Measurements from ENCODE around the gene RNF215. TPM values are rescaled to one million over a fixed set of nuclear protein-coding genes. Genes with fewer than 3 reads are reported as not detected.

Gene RNF215
- total RNA-seq, 2 donors from 2014 or later, result 11.4 to 11.6 TPM

DNA sequence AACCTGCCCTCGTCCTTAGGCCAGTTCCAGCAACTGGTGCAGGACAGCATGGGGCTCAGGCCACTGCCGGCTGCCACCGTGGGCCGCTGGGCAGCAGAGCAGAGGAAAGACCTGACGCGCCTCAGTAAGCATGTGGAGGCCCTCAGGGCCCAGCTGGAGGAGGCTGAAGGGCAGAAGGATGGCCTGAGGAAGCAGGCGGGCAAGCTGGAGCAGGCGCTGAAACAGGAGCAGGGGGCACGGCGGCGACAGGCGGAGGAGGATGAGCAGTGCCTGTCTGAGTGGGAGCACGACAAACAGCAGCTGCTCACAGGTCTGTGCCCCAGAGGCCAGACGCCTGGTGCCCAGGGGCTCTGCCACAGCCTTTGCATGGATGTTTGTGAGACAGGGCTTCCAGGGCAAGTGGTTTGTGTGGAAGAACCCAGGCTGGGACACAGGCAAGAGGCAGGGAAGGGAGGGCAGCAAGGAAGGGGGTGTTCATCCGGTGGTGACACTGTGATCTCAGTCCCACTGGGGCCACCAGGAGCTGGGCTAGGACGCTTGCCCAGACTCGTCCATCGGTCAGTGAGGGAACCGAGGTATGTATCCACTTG is 16.5 kb downstream of the RNF215 start:
- Histone ChIP-seq H3K9me3 (no peaks in the 10 kb centered on the region), H3K27me3 (replicated peaks; ENCODE audit: insufficient read depth) (no peaks in the 10 kb centered on the region), H3K27ac (no peak overlapping the region), H3K4me3 (no peak overlapping the region), H3K4me1 (ENCODE audit: control insufficient read depth in 1 of 2, low read depth in 2 of 2) (no peaks in the 10 kb centered on the region), H3K36me3 (no peaks in the 10 kb centered on the region)
- ATAC-seq (ENCODE audit: insufficient number of reproducible peaks, low FRiP score, low read depth) (no peak), DNase-seq (ENCODE audit: low spot score) (no peak)
- TF ChIP-seq CTCF (IDR thresholded peaks at IDR 0.05), result no peak

- TF ChIP-seq CTCF (IDR thresholded peaks at IDR 0.05), result no peak
- Histone ChIP-seq H3K36me3 (no peaks in the 10 kb centered on the region), H3K4me3 (no peak overlapping the region), H3K27me3 (replicated peaks; ENCODE audit: insufficient read depth) (no peaks in the 10 kb centered on the region), H3K9me3 (no peaks in the 10 kb centered on the region), H3K4me1 (ENCODE audit: control insufficient read depth in 1 of 2, low read depth in 2 of 2) (no peaks in the 10 kb centered on the region), H3K27ac (no peak overlapping the region)
- DNase-seq (ENCODE audit: low spot score) (no peak), ATAC-seq (ENCODE audit: insufficient number of reproducible peaks, low FRiP score, low read depth) (no peak)
These were observed 18.8 kb downstream of the RNF215 start for GRCh38 chr22:30368420-30368819.

- H3K27me3 ChIP-seq (replicated peaks; ENCODE audit: insufficient read depth), result no peaks in the 10 kb centered on the region
- H3K9me3 ChIP-seq, result no peaks in the 10 kb centered on the region
- no peak overlapping the region for H3K27ac ChIP-seq
- H3K4me3 ChIP-seq, result no peak overlapping the region
- TF ChIP-seq CTCF (IDR thresholded peaks at IDR 0.05), result no peak
- H3K36me3 ChIP-seq, result no peaks in the 10 kb centered on the region
- ATAC-seq (ENCODE audit: insufficient number of reproducible peaks, low FRiP score, low read depth) (no peak), DNase-seq (ENCODE audit: low spot score) (no peak)
- H3K4me1 ChIP-seq (ENCODE audit: control insufficient read depth in 1 of 2, low read depth in 2 of 2), result no peaks in the 10 kb centered on the region
These were observed 21.3 kb downstream of the RNF215 start for GRCh38 chr22:30365891-30366290.

DNA sequence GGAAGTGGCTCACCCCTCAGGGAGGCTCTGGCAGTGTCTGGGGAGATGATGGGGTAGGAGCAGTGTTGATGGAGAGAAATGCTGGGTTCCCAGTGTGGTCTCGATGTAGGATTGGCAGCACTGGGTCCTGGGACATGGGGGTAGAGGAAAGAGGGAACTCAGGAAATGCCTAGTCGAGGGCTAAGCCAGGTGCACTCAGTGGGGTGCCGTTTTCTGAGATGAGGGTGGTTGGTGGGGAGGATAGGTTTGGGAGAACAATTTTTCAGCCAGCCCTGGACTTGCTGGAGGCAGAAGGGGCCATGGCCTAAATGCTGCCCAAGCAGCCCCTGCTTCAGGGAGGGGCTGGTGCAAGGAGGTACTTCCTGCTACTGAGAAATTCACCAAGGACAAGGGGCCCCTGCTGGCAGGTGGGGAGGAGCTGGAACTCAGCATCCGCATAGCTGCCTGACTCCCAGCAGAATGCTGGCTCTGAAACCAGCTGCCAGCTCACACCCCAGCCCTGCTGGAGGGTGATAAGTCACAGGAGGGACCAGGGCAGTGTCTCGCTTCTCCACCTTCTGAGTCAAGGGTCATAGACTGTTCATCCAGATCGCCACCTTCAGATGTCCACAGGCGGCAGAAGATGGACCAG is 24.4 kb downstream of the RNF215 start:
- no peaks in the 10 kb centered on the region for H3K9me3 ChIP-seq
- no peak overlapping the region for H3K4me3 ChIP-seq
- peaks cover 0 to under 1% of the 10 kb centered on the region in 2 donors for H3K4me1 ChIP-seq (ENCODE audit: control insufficient read depth in 1 of 2, low read depth in 2 of 2)
- H3K36me3 ChIP-seq, result no peaks in the 10 kb centered on the region
- ATAC-seq (ENCODE audit: insufficient number of reproducible peaks, low FRiP score, low read depth) (no peak), DNase-seq (ENCODE audit: low spot score) (no peak)
- H3K27me3 ChIP-seq (replicated peaks; ENCODE audit: insufficient read depth), result no peaks in the 10 kb centered on the region
- H3K27ac ChIP-seq, result no peak overlapping the region
- TF ChIP-seq CTCF (IDR thresholded peaks at IDR 0.05), result no peak

GRCh38 chr22:30361916-30362650 is 25.1 kb downstream of the RNF215 start:
- no peak overlapping the region for H3K27ac ChIP-seq
- ATAC-seq (ENCODE audit: insufficient number of reproducible peaks, low FRiP score, low read depth), result no peak
- H3K27me3 ChIP-seq (replicated peaks; ENCODE audit: insufficient read depth), result no peaks in the 10 kb centered on the region

More at GRCh38 chr22:30361916-30362650, 25.1 kb downstream of the RNF215 start:
- H3K4me3 ChIP-seq, result no peak overlapping the region
- no peak for DNase-seq (ENCODE audit: low spot score)
- H3K9me3 ChIP-seq, result no peaks in the 10 kb centered on the region
- no peaks in the 10 kb centered on the region for H3K36me3 ChIP-seq
- peaks cover 0 to 7% of the 10 kb centered on the region in 2 donors for H3K4me1 ChIP-seq (ENCODE audit: control insufficient read depth in 1 of 2, low read depth in 2 of 2)
- TF ChIP-seq CTCF (IDR thresholded peaks at IDR 0.05), result no peak

Measured in thoracic aorta (tissue), 2 donors.